Uterus (tissue), 4 donors: ENCODE results near the gene LAMA1. TPM values are rescaled to one million over a fixed set of nuclear protein-coding genes. Genes with fewer than 3 reads are reported as not detected.

ENCODE experiments used
- DNase-seq, 2 donors: peaks; one replicate each; pipeline ENCODE4 v3.0.0-alpha.2; 2019 to 2020
- H3K27ac ChIP-seq, 2 donors: fragments of 200-600 bp; sonication (generic); 1 replicate in 1 of 2; 2 replicates in 1 of 2; pipeline ENCODE4 v1.5.1; 2016 to 2018
- H3K27me3 ChIP-seq, 2 donors: fragments of 200-600 bp; sonication (generic); one replicate each; pipeline ENCODE4 v1.5.1; 2018 to 2019; ENCODE audit warnings: control low read depth in 1 of 2
- H3K36me3 ChIP-seq, 2 donors: fragments of 200-600 bp; sonication (generic); one replicate each; pipeline ENCODE4 v1.5.1; 2019; ENCODE audit warnings: control low read depth in 1 of 2
- H3K4me1 ChIP-seq, 2 donors: fragments of 200-600 bp; sonication (generic); one replicate each; pipeline ENCODE4 v1.5.1; 2018 to 2019; ENCODE audit warnings: control low read depth in 1 of 2
- H3K4me3 ChIP-seq, 2 donors: fragments of 200-600 bp; sonication (generic); 1 replicate in 1 of 2; 2 replicates in 1 of 2; pipeline ENCODE4 v1.5.1; 2018 to 2019; ENCODE audit warnings: mild to moderate bottlenecking in 1 of 2
- H3K9me3 ChIP-seq, 2 donors: fragments of 200-600 bp; sonication (generic); one replicate each; pipeline ENCODE4 v1.5.1; 2019; ENCODE audit warnings: control low read depth in 1 of 2
- CTCF ChIP-seq, 4 experiments: fragments of 200-600 bp in 2 of 4; fragments of 450-650 bp in 2 of 4; sonication (generic) in 2 of 4; IDR thresholded peaks; one replicate each; pipeline ENCODE4 v1.5.1; 2016 to 2019; ENCODE audit warnings: antibody characterized with exemption in 4 of 4, mild to moderate bottlenecking in 2 of 4, moderate library complexity in 1 of 4
- POLR2A ChIP-seq, 2 donors: fragments of 450-650 bp; IDR thresholded peaks; one replicate each; pipeline ENCODE4 v1.6.1; 2016; ENCODE audit warnings: antibody characterized with exemption in 2 of 2, mild to moderate bottlenecking in 1 of 2, moderate library complexity in 1 of 2
- intact Hi-C: fragments of 100-400 bp; cut with DNase I; formaldehyde crosslinking; loops from one replicate; pipeline ENCODE4 v1.15.1; 2023; ENCODE audit warnings: low total_unique reads
- total RNA-seq, 4 donors: library from RNA; depleted of rRNA in 3 of 4; stranded (reverse); fragments of >200 nt in 3 of 4; gene quantifications; one replicate each; pipeline versions ENCODE4 v1.1.0 to v1.2.4, GENCODE V29; 2014 to 2023
- donor health status: DM: yes; HTN: yes; CAD: no.

Gene LAMA1
- total RNA-seq, 4 donors from 2014 or later: 0.88 to 13.5 (median 2.1) TPM

DNA sequence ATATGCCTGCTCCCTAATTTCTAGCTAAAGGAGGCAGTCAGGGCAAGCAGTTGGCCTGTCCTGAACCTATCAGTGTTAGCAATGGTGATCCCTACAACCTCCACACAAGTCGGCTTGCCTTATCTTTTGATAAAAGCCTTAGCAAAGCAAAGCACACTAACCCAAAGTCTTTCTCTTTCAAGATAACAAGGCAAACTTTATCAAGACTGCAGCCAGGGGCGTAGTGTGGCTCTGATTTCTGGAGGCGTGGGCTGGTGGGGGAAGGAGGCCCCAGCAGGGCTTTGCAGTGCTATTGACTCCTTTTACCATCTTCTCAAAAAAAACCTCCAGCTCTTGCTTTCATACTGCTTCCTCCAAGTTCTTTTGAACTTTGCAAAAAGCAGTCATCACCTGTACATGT lies 40.2 kb upstream of the LAMA1 start:
- intact Hi-C loops: no loop called here
- Histone ChIP-seq H3K4me3 (no peak overlapping the region), H3K27me3 (no peaks in the 10 kb centered on the region), H3K27ac (no peak overlapping the region), H3K9me3 (no peaks in the 10 kb centered on the region), H3K36me3 (no peaks in the 10 kb centered on the region), H3K4me1 (no peaks in the 10 kb centered on the region)
- TF ChIP-seq CTCF (IDR thresholded peaks at IDR 0.05): no peak
- TF ChIP-seq POLR2A (IDR thresholded peaks at IDR 0.05): no peak
- no peak for DNase-seq

DNA sequence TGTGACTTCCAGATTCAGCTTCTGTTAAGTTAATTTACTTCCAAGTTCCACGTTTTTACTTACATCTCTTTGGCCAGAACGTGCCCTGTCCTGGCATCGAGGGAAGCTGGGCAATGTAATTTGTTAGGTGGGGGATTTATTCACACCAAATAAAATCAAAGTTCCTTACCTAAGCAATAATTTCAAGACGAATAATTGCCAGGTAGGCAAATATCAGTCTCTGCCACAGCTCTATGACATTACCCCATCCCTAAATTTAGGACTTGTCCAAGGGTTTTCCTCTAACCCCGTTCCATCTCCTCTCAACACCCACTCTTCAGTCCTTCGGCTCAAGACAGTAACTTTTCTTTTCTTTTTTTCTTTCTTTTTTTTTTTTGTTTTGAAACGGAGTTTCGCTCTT lies 38.3 kb upstream of the LAMA1 start:
- Histone ChIP-seq H3K4me3 (no peak overlapping the region), H3K27me3 (no peaks in the 10 kb centered on the region), H3K36me3 (no peaks in the 10 kb centered on the region), H3K4me1 (no peaks in the 10 kb centered on the region), H3K27ac (no peak overlapping the region), H3K9me3 (no peaks in the 10 kb centered on the region)
- TF ChIP-seq POLR2A (IDR thresholded peaks at IDR 0.05): no peak
- TF ChIP-seq CTCF (IDR thresholded peaks at IDR 0.05): no peak
- DNase-seq: no peak
- intact Hi-C loops: no loop called here

DNA sequence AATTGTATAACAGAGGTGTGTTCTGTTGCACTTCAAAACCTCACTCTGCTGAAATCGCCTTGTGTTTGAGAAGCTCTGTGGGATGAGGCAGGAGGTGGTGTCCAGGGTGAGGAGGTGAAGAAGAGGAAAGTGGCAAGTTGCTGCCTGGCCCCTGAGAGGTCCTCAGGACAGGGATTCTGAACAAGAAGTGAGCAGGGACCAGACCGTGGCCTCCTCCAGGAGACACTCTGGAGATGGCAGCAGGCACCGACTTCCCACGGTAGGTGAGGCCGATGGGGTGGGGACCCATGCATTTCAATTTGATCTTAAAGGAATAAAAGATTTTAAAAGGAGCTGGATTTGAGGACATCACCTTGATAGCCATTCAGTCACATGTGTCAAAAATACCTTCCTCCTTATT lies 37.5 kb upstream of the LAMA1 start:
- H3K27me3 ChIP-seq: no peaks in the 10 kb centered on the region
- H3K36me3 ChIP-seq: no peaks in the 10 kb centered on the region
- DNase-seq: no peak
- H3K27ac ChIP-seq: no peak overlapping the region
- no peak for TF ChIP-seq CTCF (IDR thresholded peaks at IDR 0.05)
- TF ChIP-seq POLR2A (IDR thresholded peaks at IDR 0.05): no peak
- H3K4me3 ChIP-seq: no peak overlapping the region
- H3K9me3 ChIP-seq: no peaks in the 10 kb centered on the region
- H3K4me1 ChIP-seq: no peaks in the 10 kb centered on the region
- intact Hi-C loops: no loop called here

- no peaks in the 10 kb centered on the region for H3K36me3 ChIP-seq
- intact Hi-C loops: no loop called here
Observed at GRCh38 chr18:7152440-7152839, 34.8 kb upstream of the LAMA1 start.

GRCh38 chr18:7147399-7147798 lies 29.8 kb upstream of the LAMA1 start:
- Histone ChIP-seq H3K9me3 (no peaks in the 10 kb centered on the region), H3K4me1 (no peaks in the 10 kb centered on the region), H3K27me3 (no peaks in the 10 kb centered on the region), H3K27ac (no peak overlapping the region), H3K4me3 (no peak overlapping the region), H3K36me3 (no peaks in the 10 kb centered on the region)
- TF ChIP-seq POLR2A (IDR thresholded peaks at IDR 0.05) (no peak), CTCF (IDR thresholded peaks at IDR 0.05) (no peak)
- DNase-seq: no peak
- intact Hi-C loops: no loop called here

More at GRCh38 chr18:7152440-7152839, 34.8 kb upstream of the LAMA1 start:
- Histone ChIP-seq H3K4me3 (no peak overlapping the region), H3K9me3 (no peaks in the 10 kb centered on the region), H3K27me3 (no peaks in the 10 kb centered on the region), H3K4me1 (no peaks in the 10 kb centered on the region), H3K27ac (no peak overlapping the region)
- DNase-seq: no peak
- no peak for TF ChIP-seq CTCF (IDR thresholded peaks at IDR 0.05)
- TF ChIP-seq POLR2A (IDR thresholded peaks at IDR 0.05): no peak
